Keratinocyte (primary cell): ENCODE results near the gene TECTB. TPM values are rescaled to one million over a fixed set of nuclear protein-coding genes. Genes with fewer than 3 reads are reported as not detected.

ENCODE experiments used
- DNase-seq: peaks from one replicate; pipeline ENCODE4 v3.0.0-alpha.2; 2011; ENCODE audit warnings: low read depth, missing footprints, low spot score
- FAIRE-seq: peaks from 2 replicates; lab custom pipeline; 2011; peaks lifted over from hg19 to GRCh38; lab: Jason Lieb, UNC
- H2AFZ ChIP-seq: 2 replicates; pipeline ENCODE4 v1.6.0; 2012; ENCODE audit warnings: low read length, control low read depth, inconsistent platforms; ENCODE audit not compliant: control insufficient read depth
- H3K27ac ChIP-seq: 2 replicates; pipeline ENCODE4 v1.5.1; 2011; ENCODE audit warnings: low read length; ENCODE audit not compliant: control insufficient read depth, insufficient read depth
- H3K27me3 ChIP-seq: 3 replicates; pipeline ENCODE4 v1.6.0; 2011; ENCODE audit warnings: low read length; ENCODE audit not compliant: control insufficient read depth, insufficient read depth; ENCODE audit errors: extremely low read depth
- H3K36me3 ChIP-seq, 2 experiments: 2 replicates in 1 of 2; 3 replicates in 1 of 2; pipeline ENCODE4 v1.5.1; 2011; ENCODE audit warnings: low read length in 2 of 2, mild to moderate bottlenecking in 1 of 2; ENCODE audit not compliant: control insufficient read depth in 2 of 2, insufficient read depth in 2 of 2; ENCODE audit errors: extremely low read depth in 1 of 2
- H3K4me1 ChIP-seq: 3 replicates; pipeline ENCODE4 v1.5.1; 2011; ENCODE audit warnings: low read length; ENCODE audit not compliant: control insufficient read depth, insufficient read depth; ENCODE audit errors: extremely low read depth
- H3K4me2 ChIP-seq: 3 replicates; pipeline ENCODE4 v1.6.0; 2011; ENCODE audit warnings: low read depth, low read length; ENCODE audit not compliant: control insufficient read depth, insufficient read depth; ENCODE audit errors: extremely low read depth
- H3K4me3 ChIP-seq, 3 experiments: fragments of 200-600 bp in 1 of 3; sonication (generic) in 1 of 3; 2 replicates in 2 of 3; 3 replicates in 1 of 3; pipeline ENCODE4 v1.5.1; 2011 to 2016; ENCODE audit warnings: low read length in 3 of 3, mild to moderate bottlenecking in 3 of 3, control low read depth in 2 of 3, inconsistent platforms in 1 of 3, low read depth in 1 of 3, mixed read lengths in 1 of 3, mixed run types in 1 of 3, moderate library complexity in 1 of 3; ENCODE audit not compliant: control insufficient read depth in 2 of 3, insufficient read depth in 2 of 3; ENCODE audit errors: extremely low read depth in 1 of 3
- H3K79me2 ChIP-seq: 2 replicates; pipeline ENCODE4 v1.6.0; 2012; ENCODE audit warnings: low read length; ENCODE audit not compliant: control insufficient read depth, insufficient read depth
- H3K9ac ChIP-seq: 3 replicates; pipeline ENCODE4 v1.6.0; 2011; ENCODE audit warnings: low read length; ENCODE audit not compliant: control insufficient read depth, insufficient read depth; ENCODE audit errors: extremely low read depth
- H3K9me1 ChIP-seq: 3 replicates; pipeline ENCODE4 v1.6.0; 2011; ENCODE audit warnings: low read length; ENCODE audit not compliant: control insufficient read depth, insufficient read depth; ENCODE audit errors: extremely low read depth
- H3K9me3 ChIP-seq: 2 replicates; pipeline ENCODE4 v1.5.1; 2012; ENCODE audit warnings: low read depth, low read length; ENCODE audit not compliant: control insufficient read depth
- H4K20me1 ChIP-seq: 3 replicates; pipeline ENCODE4 v1.6.0; 2011; ENCODE audit warnings: low read length; ENCODE audit not compliant: control insufficient read depth, insufficient read depth; ENCODE audit errors: extremely low read depth
- EZH2 ChIP-seq: IDR thresholded peaks from one replicate; pipeline ENCODE4 v1.6.1; 2012; ENCODE audit warnings: inconsistent platforms, mild to moderate bottlenecking, low read length, moderate library complexity
- dilution Hi-C: fragments of 300-500 bp; cut with MboI; formaldehyde crosslinking; loops from one replicate; pipeline ENCODE4 v1.7.0; 2020; ENCODE audit warnings: low sequenced_read_pairs; ENCODE audit not compliant: extremely low pct_ligation_motif_present
- polyA plus RNA-seq, 5 experiments: library from polyadenylated mRNA; depleted of rRNA in 3 of 5; stranded (reverse) in 3 of 5; stranded (forward) in 1 of 5; unstranded in 1 of 5; fragments of >200 nt; gene quantifications; 1 replicate in 1 of 5; 2 replicates in 3 of 5; 3 replicates in 1 of 5; pipeline versions ENCODE4 v1.2.1 to v1.2.3, GENCODE V29; 2011 to 2012; ENCODE audit warnings: missing spikeins in 2 of 5, low read depth in 1 of 5, low replicate concordance in 1 of 5
- small RNA-seq, 3 experiments: library from RNA; depleted of rRNA; stranded (forward); fragments of <200 nt; gene quantifications; one replicate each; pipeline ENCODE3, GENCODE V24; 2012; ENCODE audit warnings: low read depth in 3 of 3, low replicate concordance in 1 of 3; ENCODE audit not compliant: insufficient read length in 3 of 3
- TF ChIP-seq, protein P1 (sequence below), 3 experiments: IDR thresholded peaks in 1 of 3; conservative IDR thresholded peaks in 1 of 3; optimal IDR thresholded peaks in 1 of 3; 2 replicates in 2 of 3; 3 replicates in 1 of 3; pipeline versions ENCODE3 to v1.5.1; 2011; ENCODE audit warnings: low read length in 3 of 3, mild to moderate bottlenecking in 3 of 3, moderate library complexity in 2 of 3, control low read depth in 1 of 3, inconsistent platforms in 1 of 3; ENCODE audit not compliant: insufficient read depth in 2 of 3; ENCODE audit errors: extremely low read depth in 1 of 3

Gene TECTB
- polyA plus RNA-seq, 1 donor (not counting 4 experiments of a cell fraction or from before 2014, with no cell fraction given) = not detected

DNA sequence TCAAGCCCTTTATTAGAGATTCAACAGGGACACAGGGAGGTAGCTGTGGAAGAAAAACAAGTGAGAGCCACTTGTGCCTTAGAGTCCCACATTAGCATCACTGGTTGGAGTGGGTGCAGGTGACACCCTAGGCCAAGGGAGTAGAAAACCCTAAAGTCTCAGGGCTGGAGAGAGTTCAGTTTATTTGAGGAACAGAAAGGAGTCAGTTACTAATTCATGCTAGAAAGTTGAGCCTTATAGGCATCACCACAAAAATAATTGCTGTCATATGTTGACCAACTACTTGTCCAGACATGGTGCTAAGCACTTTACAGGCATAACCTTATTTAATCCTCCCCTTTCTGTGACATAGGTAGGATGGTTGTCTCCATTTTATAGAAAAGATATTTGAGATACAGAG, 69.8 kb downstream of the TECTB start:
- no peak overlapping the region for H3K27ac ChIP-seq
- H2AFZ ChIP-seq = no peak overlapping the region
- H3K4me1 ChIP-seq = no peaks in the 10 kb centered on the region
- FAIRE-seq (no peak), DNase-seq (no peak)
- H3K4me3 ChIP-seq = no peak overlapping the region
- H3K36me3 ChIP-seq = no peaks in the 10 kb centered on the region
- H3K9me1 ChIP-seq = no peaks in the 10 kb centered on the region
- no peaks in the 10 kb centered on the region for H3K79me2 ChIP-seq
- H3K9ac ChIP-seq = no peak overlapping the region
- dilution Hi-C loops = no loop called here
- no peaks in the 10 kb centered on the region for H3K9me3 ChIP-seq
- H4K20me1 ChIP-seq = no peaks in the 10 kb centered on the region
- H3K27me3 ChIP-seq = no peaks in the 10 kb centered on the region
- H3K4me2 ChIP-seq = no peak overlapping the region
- TF ChIP-seq EZH2 = no peak
- TF ChIP-seq, protein P1, sequence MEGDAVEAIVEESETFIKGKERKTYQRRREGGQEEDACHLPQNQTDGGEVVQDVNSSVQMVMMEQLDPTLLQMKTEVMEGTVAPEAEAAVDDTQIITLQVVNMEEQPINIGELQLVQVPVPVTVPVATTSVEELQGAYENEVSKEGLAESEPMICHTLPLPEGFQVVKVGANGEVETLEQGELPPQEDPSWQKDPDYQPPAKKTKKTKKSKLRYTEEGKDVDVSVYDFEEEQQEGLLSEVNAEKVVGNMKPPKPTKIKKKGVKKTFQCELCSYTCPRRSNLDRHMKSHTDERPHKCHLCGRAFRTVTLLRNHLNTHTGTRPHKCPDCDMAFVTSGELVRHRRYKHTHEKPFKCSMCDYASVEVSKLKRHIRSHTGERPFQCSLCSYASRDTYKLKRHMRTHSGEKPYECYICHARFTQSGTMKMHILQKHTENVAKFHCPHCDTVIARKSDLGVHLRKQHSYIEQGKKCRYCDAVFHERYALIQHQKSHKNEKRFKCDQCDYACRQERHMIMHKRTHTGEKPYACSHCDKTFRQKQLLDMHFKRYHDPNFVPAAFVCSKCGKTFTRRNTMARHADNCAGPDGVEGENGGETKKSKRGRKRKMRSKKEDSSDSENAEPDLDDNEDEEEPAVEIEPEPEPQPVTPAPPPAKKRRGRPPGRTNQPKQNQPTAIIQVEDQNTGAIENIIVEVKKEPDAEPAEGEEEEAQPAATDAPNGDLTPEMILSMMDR (optimal IDR thresholded peaks at IDR 0.05 in 1 of 3, IDR thresholded peaks at IDR 0.05 in 1 of 3, conservative IDR thresholded peaks at IDR 0.05 in 1 of 3; ENCODE audit: extremely low read depth in 1 of 3, insufficient read depth in 2 of 3, low read length in 3 of 3) = no peak

Small RNA genes lying within 50 kb of the gene (small RNA-seq; reads per million reads assigned to genes)
- gene MIR6715A = 0 reads per million in 3 experiments

Other genes starting within 250 kb of the TECTB start
- 5.8 to 7.4 TPM (median 6.0 TPM) in 3 replicates for gene GPAM, start 99.6 kb upstream of the TECTB start, polyA plus RNA-seq
- 0.03 to 0.04 TPM in 2 of 3 replicates, not detected in the other for gene ACSL5, start 90.7 kb downstream of the TECTB start, polyA plus RNA-seq
- gene ZDHHC6, start 163.5 kb downstream of the TECTB start, polyA plus RNA-seq = 20.1 to 34.2 TPM (median 23.4 TPM) in 3 replicates
- gene VTI1A, start 163.8 kb downstream of the TECTB start, polyA plus RNA-seq = 15.0 to 18.5 TPM (median 15.1 TPM) in 3 replicates